CD1c-positive myeloid dendritic cell (primary cell): ENCODE measurements around the gene TMPRSS5.
"Not testable (repeated sequence)": the region's sequence is repeated elsewhere in the genome, so short reads cannot be mapped to it uniquely, and the experiment has no call there.

Experiments
- DNase-seq: peaks from one replicate; pipeline ENCODE4 v3.0.0-alpha.2; 2016; ENCODE audit errors: extremely low spot score

Gene TMPRSS5

GRCh38 chr11:113705871-113706655 is at the start of gene TMPRSS5:
Gene TMPRSS5, minus strand, starts transcription at chr11:113706308. Its CDS starts 84 bp downstream, at chr11:113706224.
- no peak for DNase-seq

- DNase-seq = no peak
These were observed 46.8 kb upstream of the TMPRSS5 start for GRCh38 chr11:113752932-113753331.

GRCh38 chr11:113736323-113736722 is 30.2 kb upstream of the TMPRSS5 start:
- DNase-seq = no peak

DNA sequence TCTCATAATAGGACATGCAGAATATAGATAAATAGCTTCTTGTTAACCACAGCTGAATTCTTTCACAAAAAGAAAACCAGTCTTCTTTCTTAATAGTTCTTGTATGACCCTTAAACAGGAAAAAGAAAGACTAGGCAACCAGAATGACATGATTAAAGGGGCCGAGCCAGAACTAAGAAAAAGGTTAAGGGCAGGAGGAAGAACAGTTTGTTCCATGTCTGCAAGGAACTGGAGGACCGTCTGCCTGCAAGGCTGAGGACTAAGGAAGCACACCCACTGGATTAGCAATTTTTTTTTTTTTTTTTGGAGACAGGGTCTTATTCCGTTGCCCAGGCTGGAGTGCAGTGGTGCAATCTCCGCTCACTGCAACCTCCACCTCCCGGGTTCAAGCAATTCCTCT is 26.0 kb upstream of the TMPRSS5 start:
- no peak for DNase-seq

DNA sequence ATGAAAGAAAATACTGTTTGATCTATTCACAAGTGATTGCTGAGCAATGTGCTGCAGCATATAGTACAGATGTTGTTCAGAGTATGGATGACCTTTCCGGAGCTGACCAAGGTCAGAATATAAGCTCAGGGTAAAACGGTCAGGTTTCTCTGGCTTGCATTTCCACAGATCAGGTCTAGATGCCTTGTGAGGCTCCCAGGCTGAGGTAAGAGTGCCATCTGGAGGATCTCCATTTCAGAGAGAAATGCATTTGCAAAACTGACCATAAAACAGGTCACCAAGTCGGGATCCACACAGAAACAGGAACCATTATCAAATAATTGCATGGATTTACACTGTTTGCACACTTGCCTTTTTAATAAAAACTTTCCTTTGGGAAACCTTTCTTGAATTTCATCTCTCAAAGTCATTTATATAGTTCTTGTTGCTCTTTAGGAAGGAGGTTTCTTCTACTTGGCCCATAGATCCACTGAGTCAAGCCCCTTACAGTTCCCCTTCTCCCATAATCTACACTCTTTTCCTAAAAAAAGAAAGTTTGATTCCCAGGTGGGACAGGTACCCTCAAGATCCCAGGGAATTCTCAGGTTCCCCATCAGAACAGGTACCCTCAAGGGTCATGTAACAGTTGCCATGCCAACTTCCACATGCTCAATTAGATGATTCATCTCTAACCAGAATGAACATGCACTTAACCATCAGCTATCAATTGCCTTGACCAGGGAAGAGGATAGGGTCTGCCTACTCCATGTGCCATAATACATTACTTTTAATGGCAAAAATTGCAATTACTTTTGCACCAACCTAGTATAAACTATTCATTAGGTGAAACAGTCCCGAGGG is 25.0 kb upstream of the TMPRSS5 start:
- peak; percentile 40 for DNase-seq

- DNase-seq = no peak
These were observed 23.3 kb upstream of the TMPRSS5 start for GRCh38 chr11:113729456-113729855.

- peak; percentile 54 for DNase-seq
These were observed 22.7 kb upstream of the TMPRSS5 start for GRCh38 chr11:113728814-113729213.

GRCh38 chr11:113725913-113726312 is 19.8 kb upstream of the TMPRSS5 start:
- no peak for DNase-seq

DNA sequence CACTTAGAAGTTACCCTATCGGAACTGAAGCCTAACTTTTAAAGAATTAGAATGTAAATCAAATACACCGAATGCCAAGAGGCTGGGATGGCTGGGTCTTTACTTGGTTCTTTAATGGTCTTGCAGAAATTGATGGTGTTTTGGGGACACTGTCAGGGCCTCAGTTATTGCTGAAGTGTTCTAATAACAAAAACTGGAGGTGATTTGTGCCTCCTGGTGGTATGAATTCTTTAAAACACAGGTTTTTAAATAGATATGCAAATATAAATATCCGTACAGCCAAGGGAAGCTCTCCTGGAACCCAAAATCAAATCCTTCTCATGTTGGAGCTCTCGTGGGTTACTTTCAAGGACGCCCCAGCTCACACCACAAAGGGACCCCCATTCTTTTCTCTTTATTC is 19.3 kb upstream of the TMPRSS5 start:
- DNase-seq = no peak

GRCh38 chr11:113724778-113725177 is 18.7 kb upstream of the TMPRSS5 start:
- DNase-seq = no peak

- DNase-seq = no peak
These were observed 17.7 kb upstream of the TMPRSS5 start for GRCh38 chr11:113723787-113724186.

- no peak for DNase-seq
These were observed 16.8 kb upstream of the TMPRSS5 start for GRCh38 chr11:113722934-113723333.

GRCh38 chr11:113722221-113722620 is 16.1 kb upstream of the TMPRSS5 start:
- DNase-seq = no peak

DNA sequence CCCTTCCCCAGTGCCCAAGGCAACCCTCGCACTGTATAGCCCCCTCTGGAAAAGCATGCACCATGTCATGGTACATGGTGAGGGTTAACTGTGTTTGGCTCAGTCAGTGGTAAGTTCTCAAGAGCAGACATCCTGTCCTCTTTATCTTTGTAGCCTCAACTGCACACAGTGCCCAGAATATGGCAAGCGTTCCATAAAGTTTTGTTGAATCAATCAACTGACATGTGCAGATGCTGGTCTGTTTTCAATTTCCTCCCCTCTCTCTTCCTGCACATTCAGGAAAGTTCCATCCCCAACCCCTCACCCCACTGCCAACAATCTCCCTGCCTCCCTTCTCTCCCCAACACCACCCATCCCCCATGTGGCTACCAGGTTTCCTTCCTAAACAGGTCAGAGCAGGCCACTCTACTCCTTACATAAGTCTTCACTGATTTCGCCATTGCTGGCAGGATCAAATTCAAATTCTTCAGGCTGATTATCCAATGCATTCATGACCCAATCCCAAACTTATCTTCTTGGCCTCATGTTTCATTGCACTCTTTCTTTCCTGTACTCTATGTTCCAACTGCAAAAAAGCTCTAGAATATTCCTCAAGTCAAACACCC is 15.5 kb upstream of the TMPRSS5 start:
- DNase-seq = no peak

- DNase-seq = not testable (repeated sequence)
These were observed 14.4 kb upstream of the TMPRSS5 start for GRCh38 chr11:113720478-113720877.

GRCh38 chr11:113715882-113716625 is 9.9 kb upstream of the TMPRSS5 start:
- DNase-seq = no peak

DNA sequence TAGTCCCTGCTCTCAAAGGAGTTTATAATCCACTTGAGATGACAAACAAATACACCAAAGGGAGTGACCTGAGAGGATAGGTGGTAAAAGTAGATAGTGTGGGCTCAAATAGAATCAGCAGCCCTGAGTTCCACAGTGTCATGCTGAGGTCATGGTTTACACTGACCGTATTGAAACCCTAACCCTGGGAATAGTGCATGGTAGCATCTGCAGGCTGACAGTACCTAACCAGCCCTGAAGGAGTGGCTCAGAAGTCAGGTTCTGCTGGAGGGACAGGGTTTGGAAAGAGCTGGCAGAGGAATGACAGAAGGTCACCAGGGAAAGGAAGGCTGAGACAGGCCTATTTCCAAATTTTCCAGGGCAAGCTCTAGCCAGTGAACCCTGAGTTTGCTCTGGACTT is 9.2 kb upstream of the TMPRSS5 start:
- no peak for DNase-seq

GRCh38 chr11:113710989-113711388 is 4.9 kb upstream of the TMPRSS5 start:
- DNase-seq = no peak

DNA sequence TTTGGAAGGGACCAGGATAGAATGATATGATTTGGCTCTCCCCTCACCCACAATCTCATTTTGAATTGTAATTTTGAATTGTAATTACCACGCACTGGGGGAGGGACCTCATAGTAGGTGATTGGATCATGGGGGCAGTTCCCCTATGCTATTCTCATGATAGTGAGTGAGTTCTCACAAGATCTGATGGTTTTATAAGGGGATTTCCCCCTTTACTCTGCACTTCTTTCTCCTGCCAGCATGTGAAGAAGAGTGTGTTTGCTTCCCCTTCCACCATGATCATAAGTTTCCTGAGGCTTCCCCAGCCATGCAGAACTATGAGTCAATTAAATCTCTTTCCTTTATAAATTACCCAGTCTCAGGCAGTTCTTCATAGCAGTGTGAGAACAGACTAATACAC is 2.6 kb downstream of the TMPRSS5 start:
- not testable (repeated sequence) for DNase-seq

DNA sequence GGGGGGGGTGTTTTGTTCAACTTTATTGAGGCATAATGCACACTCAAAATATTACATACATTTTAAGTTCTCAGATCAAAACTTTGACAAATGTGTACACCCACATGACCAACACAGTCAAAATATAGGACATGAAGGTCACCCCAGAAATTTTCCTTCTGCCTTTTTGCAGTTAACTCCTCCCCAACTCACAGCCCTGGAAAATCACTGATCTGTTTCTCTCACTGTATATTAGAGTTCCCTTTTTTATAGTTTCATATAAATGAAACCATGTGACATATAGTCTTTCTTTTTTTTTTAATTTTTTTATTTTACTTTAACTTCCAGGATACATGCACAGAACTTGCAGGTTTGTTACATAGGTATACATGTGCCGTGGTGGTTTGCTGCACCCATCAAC is 4.6 kb downstream of the TMPRSS5 start:
- peak; percentile 27 for DNase-seq

DNA sequence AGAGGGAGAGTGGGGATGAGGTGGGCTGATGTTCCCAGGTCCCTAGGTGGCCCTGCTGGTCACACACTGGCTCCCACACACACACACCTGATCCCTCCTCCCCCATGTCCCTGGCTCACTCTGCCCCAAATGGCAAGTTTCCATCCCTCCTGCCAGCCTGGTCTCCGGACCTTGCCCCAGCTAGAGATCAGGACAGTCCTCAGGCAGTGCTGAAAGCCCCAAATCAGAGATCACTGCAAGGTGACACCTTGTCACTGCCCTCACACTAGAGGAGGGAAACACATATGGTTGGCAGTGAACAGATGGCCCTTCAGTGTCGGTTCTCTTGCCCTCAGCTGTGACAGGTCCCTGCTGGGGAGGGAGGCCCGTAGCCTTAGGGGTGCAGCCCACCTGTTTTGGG is 7.6 kb downstream of the TMPRSS5 start:
- DNase-seq = no peak
